Naive thymus-derived CD4-positive, alpha-beta T cell (primary cell): ENCODE measurements around the gene ANGPTL2. TPM values are rescaled to one million over a fixed set of nuclear protein-coding genes. Genes with fewer than 3 reads are reported as not detected.

Source experiments
- ATAC-seq: fragments of 150-1000 bp; cut with Tn5 transposase; 2 replicates; pipeline ENCODE4 v1.10.0; 2021; ENCODE audit warnings: mild to moderate bottlenecking, moderate library complexity
- CTCF ChIA-PET: fragments of 350-600 bp; sonication (Branson Sonifier 250); formaldehyde crosslinking; loops from one replicate; lab custom pipeline; 2021; ENCODE audit warnings: antibody characterized with exemption; lab: Charles Lee
- POLR2A ChIA-PET: fragments of 350-600 bp; sonication (Branson Sonifier 250); formaldehyde crosslinking; loops from one replicate; lab custom pipeline; 2021; ENCODE audit warnings: antibody characterized with exemption, inconsistent platforms; lab: Charles Lee
- DNase-seq, 9 donors: peaks; one replicate each; pipeline versions ENCODE4 v3.0.0 to v3.0.0-alpha.2; 2020 to 2022; ENCODE audit warnings: mixed read lengths in 1 of 9
- H3K27ac ChIP-seq: one replicate; pipeline ENCODE4 v1.7.0; 2013; ENCODE audit warnings: mild to moderate bottlenecking, low read depth, low read length, moderate library complexity
- H3K27me3 ChIP-seq, 2 donors: one replicate each; pipeline ENCODE4 v1.7.0; 2013; ENCODE audit warnings: low read length in 2 of 2, mild to moderate bottlenecking in 2 of 2, moderate library complexity in 2 of 2; ENCODE audit not compliant: control insufficient read depth in 2 of 2, insufficient read depth in 2 of 2
- H3K36me3 ChIP-seq, 3 experiments: 1 replicate in 2 of 3; 2 replicates in 1 of 3; pipeline ENCODE4 v1.7.0; 2013; ENCODE audit warnings: low read length in 3 of 3, mild to moderate bottlenecking in 3 of 3, moderate library complexity in 1 of 3; ENCODE audit not compliant: insufficient read depth in 3 of 3, control insufficient read depth in 2 of 3
- H3K4me1 ChIP-seq, 2 donors: one replicate each; pipeline ENCODE4 v1.7.0; 2013; ENCODE audit warnings: low read length in 2 of 2, mild to moderate bottlenecking in 2 of 2, moderate library complexity in 1 of 2; ENCODE audit not compliant: control insufficient read depth in 2 of 2, insufficient read depth in 2 of 2
- H3K4me3 ChIP-seq: 2 replicates; pipeline ENCODE4 v1.7.0; 2013; ENCODE audit warnings: mild to moderate bottlenecking, low read length
- H3K9me3 ChIP-seq, 3 experiments: 1 replicate in 2 of 3; 2 replicates in 1 of 3; pipeline ENCODE4 v1.7.0; 2013; ENCODE audit warnings: low read length in 3 of 3; ENCODE audit not compliant: control insufficient read depth in 2 of 3
- H3K27ac Mint-ChIP-seq, 9 donors: one replicate each; pipeline ENCODE4 v1.8.0; 2020 to 2022; ENCODE audit warnings: mixed read lengths in 9 of 9, mild to moderate bottlenecking in 8 of 9, moderate library complexity in 5 of 9, inconsistent platforms in 2 of 9
- H3K27me3 Mint-ChIP-seq, 5 donors: one replicate each; pipeline ENCODE4 v1.8.0; 2021 to 2022; ENCODE audit warnings: mixed read lengths in 5 of 5, mild to moderate bottlenecking in 1 of 5
- H3K36me3 Mint-ChIP-seq, 5 donors: one replicate each; pipeline ENCODE4 v1.8.0; 2020 to 2022; ENCODE audit warnings: mixed read lengths in 5 of 5, mild to moderate bottlenecking in 3 of 5, inconsistent platforms in 1 of 5
- H3K4me1 Mint-ChIP-seq, 7 donors: one replicate each; pipeline ENCODE4 v1.8.0; 2020 to 2022; ENCODE audit warnings: mixed read lengths in 7 of 7, mild to moderate bottlenecking in 3 of 7, inconsistent platforms in 1 of 7
- H3K4me3 Mint-ChIP-seq, 10 donors: one replicate each; pipeline ENCODE4 v1.8.0; 2020 to 2022; ENCODE audit warnings: mild to moderate bottlenecking in 10 of 10, mixed read lengths in 10 of 10, moderate library complexity in 6 of 10, inconsistent platforms in 2 of 10
- H3K9me3 Mint-ChIP-seq, 11 donors: one replicate each; pipeline ENCODE4 v1.8.0; 2020 to 2022; ENCODE audit warnings: mixed read lengths in 11 of 11, mild to moderate bottlenecking in 4 of 11, inconsistent platforms in 1 of 11, moderate library complexity in 1 of 11
- intact Hi-C, 2 donors: fragments of 100-400 bp; cut with micrococcal nuclease; formaldehyde crosslinking; loops; one replicate each; pipeline ENCODE4 v1.15.1; 2023
- polyA plus RNA-seq, 2 donors: library from polyadenylated mRNA; unstranded; fragments of 300-500 nt; fragmentation: Illumina TruSeq; gene quantifications; one replicate each; pipeline ENCODE4 v1.2.3, GENCODE V29; 2021
- total RNA-seq, 6 experiments: library from RNA in 5 of 6; stranded (reverse) in 5 of 6; gene quantifications; 1 replicate in 5 of 6; 2 replicates in 1 of 6; pipeline ENCODE4 v1.2.3 and lab custom pipeline; 2021 to 2026

The ANGPTL2 gene
- total and polyA plus RNA-seq, 7 experiments from 2014 or later: not detected

DNA sequence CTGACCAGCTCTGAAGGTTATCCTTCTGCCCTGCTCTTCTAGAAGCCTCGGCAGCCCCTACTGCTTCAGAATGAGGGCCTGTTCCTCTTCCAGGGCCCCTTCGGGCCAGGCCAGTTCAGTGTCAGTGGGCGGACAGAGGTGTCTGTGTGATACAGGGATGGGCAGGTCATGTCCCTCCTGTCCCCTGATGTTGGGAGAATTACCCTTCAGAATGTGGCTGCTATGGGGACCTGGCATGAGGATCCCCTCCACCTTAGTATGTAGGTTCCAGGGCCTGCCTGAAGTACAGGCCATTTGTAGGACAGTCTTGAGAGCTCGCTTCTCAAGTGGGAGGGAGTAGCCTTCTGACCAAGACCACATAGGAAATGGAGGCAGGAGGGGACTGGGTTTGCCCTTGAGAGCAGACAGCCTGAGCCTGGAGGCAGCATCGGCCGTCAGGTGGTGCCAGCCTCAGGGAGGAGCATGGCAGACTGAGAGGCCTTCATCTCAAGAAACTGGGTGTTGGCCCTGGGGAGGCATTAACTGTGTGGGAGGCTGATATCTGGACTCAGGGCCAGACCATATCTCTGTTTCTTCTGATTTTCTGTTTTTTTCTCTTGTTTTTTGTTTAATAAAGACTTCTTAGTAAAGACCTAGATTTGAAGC, 32.0 kb downstream of the ANGPTL2 start:
- Histone ChIP-seq H3K9me3 (no peaks in the 10 kb centered on the region), H3K27me3 (no peaks in the 10 kb centered on the region), H3K36me3 (no peaks in the 10 kb centered on the region), H3K4me3 (no peak overlapping the region), H3K4me1 (no peaks in the 10 kb centered on the region), H3K27ac (no peak overlapping the region)
- Mint-ChIP-seq H3K4me1 (peaks cover 0 to 6% (median 0%) of the 10 kb centered on the region in 7 donors), H3K36me3 (peaks cover 0 to 10% (median 3%) of the 10 kb centered on the region in 5 donors), H3K27me3 (peaks cover 0 to 10% (median 6%) of the 10 kb centered on the region in 5 donors), H3K27ac (no peak overlapping the region), H3K9me3 (no peaks in the 10 kb centered on the region), H3K4me3 (no peak overlapping the region)
- no peak for ATAC-seq
- ChIA-PET POLR2A (no interaction called here), CTCF (no interaction called here)
- no peak for DNase-seq
- intact Hi-C loops: loop anchor here in 1 of 2 donors (5.0 kb wide), 1 partner anchor 498 kb away; no protein-coding TSS in a partner anchor

DNA sequence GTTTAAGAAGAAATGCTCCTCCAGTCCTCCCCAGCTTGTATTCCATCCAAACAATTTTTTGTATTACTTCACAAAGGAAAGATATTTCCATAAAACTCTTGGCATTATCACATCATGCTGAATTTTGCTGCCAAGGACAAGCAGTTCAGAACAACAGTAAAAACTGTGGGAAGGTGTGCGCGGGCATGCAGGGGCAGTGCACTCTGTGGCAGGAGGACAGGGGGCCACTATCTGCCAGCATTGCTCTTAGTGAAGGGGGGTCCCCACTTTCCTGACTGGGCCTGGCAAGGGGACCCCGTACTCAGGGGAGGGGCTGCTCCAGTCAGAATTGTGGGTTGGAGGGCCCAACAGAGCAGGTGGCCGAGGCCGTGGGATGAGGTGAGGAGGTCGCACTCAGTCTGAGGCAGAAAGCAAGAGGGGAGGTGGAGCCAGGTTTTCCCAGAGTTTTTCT, 32.8 kb downstream of the ANGPTL2 start:
- no peak for ATAC-seq
- Histone ChIP-seq H3K27ac (no peak overlapping the region), H3K9me3 (no peaks in the 10 kb centered on the region), H3K4me3 (no peak overlapping the region), H3K4me1 (peaks cover 0 to 6% of the 10 kb centered on the region in 2 donors), H3K27me3 (no peaks in the 10 kb centered on the region), H3K36me3 (no peaks in the 10 kb centered on the region)
- Mint-ChIP-seq H3K27me3 (peaks cover 0 to 13% (median 8%) of the 10 kb centered on the region in 5 donors), H3K27ac (no peak overlapping the region), H3K9me3 (no peaks in the 10 kb centered on the region), H3K4me3 (no peak overlapping the region), H3K4me1 (peaks cover 2 to 14% (median 7%) of the 10 kb centered on the region in 7 donors), H3K36me3 (peaks cover 0 to 10% (median 3%) of the 10 kb centered on the region in 5 donors)
- POLR2A ChIA-PET: no interaction called here
- CTCF ChIA-PET: no interaction called here
- intact Hi-C loops: loop anchor here in 1 of 2 donors (5.0 kb wide), 1 partner anchor 497 kb away; no protein-coding TSS in a partner anchor
- DNase-seq: no peak

DNA sequence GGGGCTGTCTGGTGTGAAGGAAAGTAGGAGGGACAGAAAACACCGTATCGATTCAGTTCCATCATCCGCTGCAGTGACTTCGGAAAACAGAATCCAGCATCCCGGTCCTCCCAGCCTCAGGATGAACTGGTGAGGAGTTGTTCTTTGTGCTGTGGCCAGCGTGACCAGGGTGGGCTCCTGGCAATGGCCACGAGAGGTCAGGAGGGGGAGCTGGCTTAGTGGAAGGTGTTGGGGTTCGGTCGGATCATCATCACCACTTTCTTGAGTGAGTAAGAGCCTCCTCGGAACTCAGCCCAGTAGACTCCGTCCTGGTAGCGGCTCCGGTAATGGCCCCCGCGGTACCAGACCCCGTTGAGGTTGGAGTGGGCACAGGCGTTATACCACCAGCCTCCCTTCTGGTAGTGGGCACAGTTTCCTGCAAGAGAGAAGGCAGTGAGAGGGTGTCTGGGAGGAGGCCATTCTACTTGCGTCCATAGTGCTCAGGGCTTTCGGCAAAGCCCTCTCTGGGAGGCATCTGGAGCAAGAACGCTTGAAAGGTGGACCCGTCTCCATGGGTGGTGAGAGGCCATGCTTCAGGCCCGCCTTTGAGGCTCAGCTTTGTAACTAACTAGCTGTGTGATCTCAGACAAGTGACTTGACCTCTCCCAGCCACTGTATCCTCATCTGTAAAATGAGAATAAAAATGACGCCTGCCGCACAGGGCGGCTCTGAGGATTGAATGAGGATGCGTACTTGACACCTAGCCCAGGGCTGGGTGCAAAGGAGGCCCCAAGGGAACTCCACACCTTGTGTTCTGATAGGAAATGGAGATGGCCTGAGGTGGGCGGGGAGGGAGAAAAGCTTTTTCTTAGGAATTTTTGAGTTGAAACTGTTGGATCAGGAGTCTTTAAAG, 33.5 kb downstream of the ANGPTL2 start:
- H3K36me3 ChIP-seq: no peaks in the 10 kb centered on the region
- peaks cover 0 to 17% (median 9%) of the 10 kb centered on the region in 5 donors for H3K27me3 Mint-ChIP-seq
- no peak overlapping the region for H3K4me3 ChIP-seq
- no peak overlapping the region for H3K27ac Mint-ChIP-seq
- H3K9me3 ChIP-seq: no peaks in the 10 kb centered on the region
- no peak for DNase-seq
- ATAC-seq: no peak
- CTCF ChIA-PET: no interaction called here
- no peaks in the 10 kb centered on the region for H3K27me3 ChIP-seq
- POLR2A ChIA-PET: no interaction called here
- H3K36me3 Mint-ChIP-seq: peaks cover 0 to 10% (median 3%) of the 10 kb centered on the region in 5 donors
- peaks cover 7 to 19% (median 12%) of the 10 kb centered on the region in 7 donors for H3K4me1 Mint-ChIP-seq
- H3K4me3 Mint-ChIP-seq: no peak overlapping the region
- H3K4me1 ChIP-seq: peaks cover 0 to 10% of the 10 kb centered on the region in 2 donors
- intact Hi-C loops: no loop called here
- no peak overlapping the region for H3K27ac ChIP-seq
- H3K9me3 Mint-ChIP-seq: no peaks in the 10 kb centered on the region

DNA sequence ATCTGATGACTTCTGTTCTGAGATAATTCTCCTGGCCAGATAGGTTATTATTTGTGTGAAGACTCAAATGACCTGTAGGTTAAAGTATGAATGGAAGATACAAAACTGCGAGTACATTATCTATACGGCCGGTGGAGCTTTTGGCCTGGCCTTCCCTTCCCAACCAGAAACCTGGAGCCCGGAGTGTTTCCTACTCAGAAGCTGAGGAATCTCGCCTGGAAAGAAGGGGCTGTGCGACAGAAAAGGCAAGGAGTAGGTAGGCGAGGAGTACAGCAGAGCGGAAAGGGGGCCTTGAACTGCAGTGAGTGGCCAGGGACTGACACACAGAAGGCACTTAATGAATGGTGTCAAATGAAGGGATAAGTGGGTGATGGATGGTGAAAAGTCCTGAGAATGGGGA, 34.6 kb downstream of the ANGPTL2 start:
- ChIA-PET CTCF (no interaction called here), POLR2A (no interaction called here)
- Mint-ChIP-seq H3K27me3 (peaks cover 0 to 17% (median 9%) of the 10 kb centered on the region in 5 donors), H3K4me3 (no peak overlapping the region), H3K9me3 (no peaks in the 10 kb centered on the region), H3K27ac (no peak overlapping the region), H3K36me3 (peaks cover 0 to 10% (median 3%) of the 10 kb centered on the region in 5 donors), H3K4me1 (peaks cover 7 to 24% (median 12%) of the 10 kb centered on the region in 7 donors)
- intact Hi-C loops: no loop called here
- no peaks in the 10 kb centered on the region for H3K9me3 ChIP-seq
- no peaks in the 10 kb centered on the region for H3K27me3 ChIP-seq
- no peak overlapping the region for H3K27ac ChIP-seq
- ATAC-seq: no peak
- H3K4me3 ChIP-seq: no peak overlapping the region
- H3K36me3 ChIP-seq: no peaks in the 10 kb centered on the region
- peaks cover 0 to 10% of the 10 kb centered on the region in 2 donors for H3K4me1 ChIP-seq
- no peak for DNase-seq

DNA sequence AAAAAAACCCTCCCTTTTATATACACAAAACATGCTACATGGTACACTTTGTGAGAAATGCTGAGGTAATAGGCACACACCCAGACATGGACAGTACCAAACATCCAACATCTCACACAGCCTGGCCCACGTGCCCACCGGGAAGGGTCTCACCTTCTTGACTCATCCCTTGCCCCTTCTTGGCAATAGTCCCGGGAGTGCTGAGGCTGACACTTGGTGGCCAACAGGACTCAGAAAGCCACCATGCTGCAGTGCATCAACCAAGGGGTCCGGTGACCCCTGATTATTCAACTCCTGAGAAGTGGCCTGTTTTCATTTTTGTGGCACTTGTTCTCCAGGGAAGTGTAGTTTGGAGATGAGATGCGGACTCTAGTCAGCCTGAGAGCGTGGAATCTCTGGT, 35.0 kb downstream of the ANGPTL2 start:
- Histone ChIP-seq H3K36me3 (no peaks in the 10 kb centered on the region), H3K4me1 (peaks cover 0 to 10% of the 10 kb centered on the region in 2 donors), H3K9me3 (no peaks in the 10 kb centered on the region), H3K4me3 (no peak overlapping the region), H3K27ac (no peak overlapping the region), H3K27me3 (no peaks in the 10 kb centered on the region)
- ChIA-PET CTCF (no interaction called here), POLR2A (no interaction called here)
- peaks cover 0 to 17% (median 7%) of the 10 kb centered on the region in 5 donors for H3K27me3 Mint-ChIP-seq
- DNase-seq: no peak
- intact Hi-C loops: no loop called here
- H3K4me3 Mint-ChIP-seq: no peak overlapping the region
- ATAC-seq: no peak
- no peaks in the 10 kb centered on the region for H3K9me3 Mint-ChIP-seq
- peaks cover 7 to 27% (median 12%) of the 10 kb centered on the region in 7 donors for H3K4me1 Mint-ChIP-seq
- no peak overlapping the region for H3K27ac Mint-ChIP-seq
- peaks cover 0 to 10% (median 3%) of the 10 kb centered on the region in 5 donors for H3K36me3 Mint-ChIP-seq

DNA sequence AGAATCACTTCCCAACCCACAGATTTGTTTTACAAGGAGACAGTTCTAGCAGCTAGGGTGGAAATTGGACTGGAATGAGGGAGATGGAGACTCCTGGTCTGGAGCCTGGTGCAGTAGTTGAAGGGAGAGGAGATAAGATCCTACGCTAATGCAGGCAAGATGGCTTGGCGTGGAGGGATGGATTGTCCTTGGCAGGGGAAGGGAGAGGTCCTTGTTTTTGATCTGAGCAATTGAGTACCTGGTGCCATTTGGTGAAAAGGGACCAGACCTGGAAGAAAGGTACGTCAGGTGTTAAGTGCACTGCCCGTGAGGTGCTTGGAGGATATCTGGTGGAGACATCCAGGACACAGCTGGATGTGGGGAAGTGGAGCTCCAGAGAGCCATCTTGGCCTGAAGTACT, 35.7 kb downstream of the ANGPTL2 start:
- H3K4me3 ChIP-seq: no peak overlapping the region
- ATAC-seq: no peak
- Mint-ChIP-seq H3K36me3 (peaks cover 0 to 10% (median 3%) of the 10 kb centered on the region in 5 donors), H3K9me3 (no peaks in the 10 kb centered on the region), H3K27ac (no peak overlapping the region), H3K4me1 (peaks cover 7 to 27% (median 12%) of the 10 kb centered on the region in 7 donors), H3K4me3 (no peak overlapping the region), H3K27me3 (peaks cover 0 to 17% (median 7%) of the 10 kb centered on the region in 5 donors)
- no peak for DNase-seq
- intact Hi-C loops: no loop called here
- H3K27ac ChIP-seq: no peak overlapping the region
- no peaks in the 10 kb centered on the region for H3K36me3 ChIP-seq
- ChIA-PET POLR2A (no interaction called here), CTCF (no interaction called here)
- no peaks in the 10 kb centered on the region for H3K9me3 ChIP-seq
- peaks cover 0 to 10% of the 10 kb centered on the region in 2 donors for H3K4me1 ChIP-seq
- H3K27me3 ChIP-seq: no peaks in the 10 kb centered on the region
